ENCODE data around the gene ERN1. TPM values are rescaled to one million over a fixed set of nuclear protein-coding genes. Genes with fewer than 3 reads are reported as not detected.
"Not testable (repeated sequence)": the region's sequence is repeated elsewhere in the genome, so short reads cannot be mapped to it uniquely, and the experiment has no call there.

Gene ERN1
- total and polyA plus RNA-seq, 2 donors: 9.1 to 10.0 TPM

DNA sequence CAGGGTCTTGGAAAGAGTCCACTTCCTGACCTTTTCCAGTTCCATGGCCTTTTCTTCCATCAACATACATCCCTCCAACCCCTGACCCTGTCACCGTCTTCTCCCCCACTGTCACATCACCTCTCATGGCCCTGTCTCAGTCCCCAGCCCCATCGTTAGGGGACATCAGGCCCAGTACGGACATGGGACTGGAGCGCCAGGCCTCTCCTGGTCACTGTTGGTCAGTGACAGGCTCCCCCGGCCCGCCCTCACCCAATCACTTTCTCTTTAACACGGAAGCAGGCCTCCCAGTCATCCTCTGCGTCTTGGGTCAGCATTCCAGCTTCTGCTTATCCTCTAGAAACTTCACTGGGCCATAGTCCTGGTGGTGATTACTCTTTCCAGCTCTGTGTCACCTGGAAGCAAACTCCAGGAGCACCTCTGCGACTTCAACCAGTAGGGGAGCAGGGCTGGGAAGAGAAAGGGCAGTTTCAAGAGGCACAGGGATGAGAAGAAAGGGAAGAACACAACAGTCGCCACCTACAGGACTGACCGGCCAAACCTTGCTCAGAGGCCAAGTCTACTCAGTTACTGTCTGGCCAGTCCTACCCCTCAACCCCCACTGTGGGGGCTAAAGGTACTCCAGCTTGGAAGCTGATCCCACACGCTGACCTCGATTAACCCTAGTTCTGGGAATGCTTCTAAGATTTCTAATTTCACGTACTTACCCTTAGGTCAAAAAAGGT lies 93.6 kb downstream of the ERN1 start:
- no peak for DNase-seq (ENCODE audit: extremely low spot score)
- Histone ChIP-seq H3K36me3 (ENCODE audit: insufficient read depth) (peaks cover 1% of the 10 kb centered on the region), H3K27ac (ENCODE audit: low read depth) (no peak overlapping the region), H3K4me1 (ENCODE audit: insufficient read depth) (no peaks in the 10 kb centered on the region), H3K4me3 (ENCODE audit: low read depth, low read length) (no peak overlapping the region)
- 84% methylated on average over 14 of the region's 14 CpGs for WGBS

DNA sequence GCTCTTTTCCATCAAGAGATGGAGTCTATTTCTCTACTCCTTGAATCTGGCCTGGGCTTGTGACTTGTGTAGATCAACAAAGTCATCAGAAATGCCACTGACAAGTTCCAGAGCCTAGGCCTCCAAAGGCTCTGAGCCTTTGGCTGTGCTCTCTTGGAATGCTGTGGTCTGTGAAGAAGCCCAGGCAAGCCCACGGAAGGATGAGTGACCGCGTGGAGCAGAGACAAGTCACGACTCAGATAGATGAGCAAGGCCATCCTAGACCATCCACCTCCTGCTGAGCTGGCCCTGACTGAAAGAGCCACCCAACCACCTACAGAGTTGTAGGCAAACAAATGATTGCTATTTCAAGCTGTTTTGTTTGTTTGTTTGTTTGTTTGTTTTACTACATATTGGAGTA lies 97.9 kb downstream of the ERN1 start:
- Histone ChIP-seq H3K4me1 (ENCODE audit: insufficient read depth) (no peaks in the 10 kb centered on the region), H3K36me3 (ENCODE audit: insufficient read depth) (no peaks in the 10 kb centered on the region), H3K4me3 (ENCODE audit: low read depth, low read length) (no peak overlapping the region), H3K27ac (ENCODE audit: low read depth) (no peak overlapping the region)
- 78% methylated on average over 4 of the region's 4 CpGs for WGBS
- no peak for DNase-seq (ENCODE audit: extremely low spot score)

DNA sequence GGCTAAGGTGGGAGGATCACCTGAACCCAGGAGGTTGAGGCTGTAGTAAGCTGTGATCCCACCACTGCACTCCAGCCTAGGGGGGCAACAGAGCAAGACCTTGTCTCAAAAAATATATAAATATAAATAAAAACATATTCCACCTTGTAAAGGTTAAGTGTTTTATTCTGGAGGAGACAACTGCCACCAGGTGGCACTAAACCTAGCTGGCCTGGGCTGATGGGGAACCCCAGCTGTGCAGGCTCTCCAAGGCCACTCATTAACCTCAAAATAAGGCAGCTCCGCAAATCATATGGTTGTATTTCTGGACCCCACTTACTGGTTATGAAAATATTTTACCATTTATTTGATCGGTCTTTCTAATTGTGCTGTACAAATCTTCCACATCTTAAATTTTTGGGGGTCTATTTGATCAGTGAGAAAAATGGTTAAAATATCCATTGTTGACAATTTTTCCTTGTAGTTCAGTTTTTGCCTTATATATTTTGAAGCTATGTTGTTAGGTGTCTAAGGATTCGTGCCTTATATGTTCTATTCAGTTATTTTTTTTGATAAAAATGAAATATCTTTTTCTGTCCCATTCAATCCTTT lies 101.0 kb downstream of the ERN1 start:
- Histone ChIP-seq H3K27ac (ENCODE audit: low read depth) (no peak overlapping the region), H3K4me1 (ENCODE audit: insufficient read depth) (no peaks in the 10 kb centered on the region), H3K36me3 (ENCODE audit: insufficient read depth) (no peaks in the 10 kb centered on the region), H3K4me3 (ENCODE audit: low read depth, low read length) (no peak overlapping the region)
- DNase-seq (ENCODE audit: extremely low spot score): no peak
- 23% methylated on average over 3 of the region's 3 CpGs for WGBS

DNA sequence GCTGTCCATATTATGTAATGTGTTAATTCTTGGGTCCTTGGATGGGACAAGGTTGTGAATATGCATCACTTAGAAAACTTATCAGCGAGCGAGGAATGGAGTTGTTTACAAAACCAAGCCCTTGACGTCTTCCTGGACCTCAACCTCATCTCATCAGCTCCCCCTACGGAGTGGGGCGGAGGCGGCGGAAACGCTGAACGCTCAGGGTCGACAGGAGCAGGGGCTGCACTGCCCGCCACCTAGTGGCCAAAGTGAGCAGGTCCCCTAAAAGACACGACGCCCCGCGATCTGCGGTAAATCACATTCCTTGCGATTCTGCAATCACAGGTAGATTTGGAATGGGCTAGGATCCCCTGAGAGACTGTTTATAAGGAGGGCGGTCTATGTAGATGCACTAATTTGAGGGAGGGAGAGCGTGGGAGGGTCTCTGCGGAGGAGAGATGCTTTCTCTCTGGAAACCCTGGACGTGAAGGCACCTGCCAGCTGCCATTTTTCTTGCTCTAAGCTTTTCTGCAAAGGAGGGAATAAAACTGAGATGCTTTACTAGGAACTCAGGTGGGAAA lies 104.1 kb downstream of the ERN1 start:
- Histone ChIP-seq H3K4me3 (ENCODE audit: low read depth, low read length) (no peak overlapping the region), H3K27ac (ENCODE audit: low read depth) (no peak overlapping the region), H3K4me1 (ENCODE audit: insufficient read depth) (no peaks in the 10 kb centered on the region), H3K36me3 (ENCODE audit: insufficient read depth) (no peaks in the 10 kb centered on the region)
- DNase-seq (ENCODE audit: extremely low spot score): no peak
- 4% methylated on average over 21 of the region's 21 CpGs for WGBS

DNA sequence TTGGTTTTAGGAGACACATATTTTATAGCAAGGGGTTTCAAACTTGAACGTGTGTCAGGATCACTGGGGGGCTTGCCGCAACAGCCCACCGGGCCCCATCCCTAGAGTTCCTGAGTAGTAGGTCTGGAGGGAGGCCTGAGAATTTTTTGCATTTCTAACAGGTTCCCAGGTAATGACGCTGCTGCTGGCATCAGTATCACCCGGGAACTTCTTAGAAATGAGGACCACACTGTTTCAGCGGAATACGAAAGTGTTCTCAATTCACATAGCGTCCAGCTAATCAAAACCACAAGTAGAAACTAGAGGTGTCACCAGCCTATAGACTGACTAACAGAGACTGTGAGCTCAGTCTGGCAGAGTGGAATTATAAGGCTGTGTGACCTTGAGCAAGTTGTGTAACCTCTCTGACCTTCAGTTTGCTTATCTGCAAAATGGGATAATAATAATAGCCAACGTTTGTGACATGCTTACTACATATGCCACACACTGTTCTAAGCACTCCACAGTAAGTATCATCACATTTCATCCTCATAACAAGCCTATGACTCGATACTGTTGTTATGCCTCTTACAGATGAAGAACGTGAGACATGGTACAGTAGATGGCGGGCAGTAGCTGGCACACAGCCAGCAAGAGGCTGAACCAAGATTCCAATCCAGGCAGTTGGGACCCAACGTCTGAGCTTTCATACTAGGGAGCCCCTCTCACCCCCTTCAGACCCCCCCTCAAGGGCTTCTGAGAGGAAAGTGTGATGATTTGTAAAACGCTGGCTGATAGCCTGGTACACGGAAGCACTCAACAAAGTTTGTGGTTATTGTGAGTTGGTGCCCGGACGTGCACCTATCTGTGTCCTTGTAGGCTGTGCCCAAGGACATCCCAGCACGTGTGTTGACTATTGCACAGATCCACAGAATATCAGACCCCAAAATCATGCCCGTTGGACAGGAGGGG lies 104.9 kb downstream of the ERN1 start:
- WGBS: 55% methylated on average over 19 of the region's 19 CpGs
- Histone ChIP-seq H3K4me1 (ENCODE audit: insufficient read depth) (no peaks in the 10 kb centered on the region), H3K27ac (ENCODE audit: low read depth) (no peak overlapping the region), H3K4me3 (ENCODE audit: low read depth, low read length) (no peak overlapping the region), H3K36me3 (ENCODE audit: insufficient read depth) (no peaks in the 10 kb centered on the region)
- DNase-seq (ENCODE audit: extremely low spot score): no peak

DNA sequence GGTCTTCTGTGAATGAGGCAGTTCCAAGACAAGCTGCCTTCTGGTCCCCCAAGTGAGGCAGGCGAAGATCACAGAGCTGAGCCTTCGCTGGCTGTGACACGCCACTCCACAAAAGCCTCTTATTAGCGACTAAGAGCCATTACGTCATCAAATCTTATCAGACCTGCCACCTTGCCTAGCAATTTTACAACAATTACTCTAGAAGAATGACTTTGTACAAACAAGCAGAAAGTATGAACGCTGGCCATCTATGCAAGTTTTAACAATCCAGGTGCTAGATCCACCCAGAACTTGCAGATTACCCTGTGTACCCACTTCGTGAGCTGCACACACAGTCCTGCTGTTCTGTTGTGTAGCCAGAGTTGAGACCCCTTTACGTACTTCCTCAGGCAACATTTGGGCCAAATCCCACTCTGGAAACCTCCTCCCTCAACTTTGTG lies 105.7 kb downstream of the ERN1 start:
- H3K27ac ChIP-seq (ENCODE audit: low read depth): no peak overlapping the region
- no peak for DNase-seq (ENCODE audit: extremely low spot score)
- 75% methylated on average over 8 of the region's 8 CpGs for WGBS
- H3K4me1 ChIP-seq (ENCODE audit: insufficient read depth): no peaks in the 10 kb centered on the region
- no peak overlapping the region for H3K4me3 ChIP-seq (ENCODE audit: low read depth, low read length)
- H3K36me3 ChIP-seq (ENCODE audit: insufficient read depth): no peaks in the 10 kb centered on the region

DNA sequence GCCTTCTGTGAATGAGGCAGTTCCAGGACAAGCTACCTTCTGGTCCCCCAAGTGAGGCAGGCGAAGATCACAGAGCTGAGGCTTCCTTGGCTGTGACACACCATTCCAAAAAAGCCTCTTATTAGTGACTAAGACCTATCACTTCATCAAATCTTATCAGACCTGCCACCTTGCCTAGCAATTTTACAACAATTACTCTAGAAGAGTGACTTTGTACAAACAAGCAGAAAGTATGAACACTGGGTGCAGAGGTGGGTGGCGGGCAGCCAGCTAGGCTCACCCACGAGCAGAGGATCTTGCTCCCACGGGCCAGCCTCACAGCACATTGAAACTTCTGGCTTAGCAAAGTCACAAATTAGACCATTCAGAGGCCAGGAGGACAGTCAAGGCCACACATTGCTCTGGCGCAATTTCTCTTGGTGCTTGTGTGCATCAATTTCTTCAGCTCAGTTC lies 107.3 kb downstream of the ERN1 start:
- Histone ChIP-seq H3K4me3 (ENCODE audit: low read depth, low read length) (no peak overlapping the region), H3K4me1 (ENCODE audit: insufficient read depth) (no peaks in the 10 kb centered on the region), H3K27ac (ENCODE audit: low read depth) (no peak overlapping the region), H3K36me3 (ENCODE audit: insufficient read depth) (no peaks in the 10 kb centered on the region)
- WGBS: 82% methylated on average over 5 of the region's 5 CpGs
- DNase-seq (ENCODE audit: extremely low spot score): no peak

DNA sequence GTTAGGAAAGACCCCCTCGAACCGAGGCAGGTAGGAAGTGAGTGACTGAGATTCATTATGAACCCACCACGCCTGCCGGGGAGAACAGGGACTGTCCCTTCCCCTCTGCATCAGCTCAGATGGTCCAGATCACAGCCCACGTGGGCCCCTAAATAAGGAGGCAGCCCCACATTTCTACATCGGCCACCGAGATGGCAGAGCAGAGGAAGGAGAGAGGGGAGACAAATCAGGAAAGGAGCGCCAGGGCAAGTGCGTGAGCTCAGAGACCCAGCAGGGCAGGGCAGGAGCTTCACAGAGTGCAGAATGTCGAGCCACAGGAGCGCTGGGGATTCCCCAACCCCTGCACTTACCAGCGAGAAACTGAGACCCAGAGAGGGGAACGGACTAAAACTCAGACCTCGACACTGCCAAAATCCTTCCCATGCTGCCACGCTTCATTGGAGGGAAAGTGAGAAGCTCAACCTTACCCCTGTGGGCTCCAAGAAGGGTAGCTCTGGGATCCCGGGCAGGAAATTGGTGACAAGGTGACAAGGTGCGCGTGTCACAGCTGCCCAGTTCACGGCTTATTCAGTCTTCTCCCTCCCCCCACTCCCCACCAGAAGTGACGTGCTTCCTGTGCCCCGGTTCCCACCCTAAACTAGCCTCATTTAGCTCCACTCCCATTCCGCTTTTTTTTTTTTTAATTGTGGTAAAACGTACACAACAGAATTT lies 109.7 kb downstream of the ERN1 start, which contains the start of gene ICAM2:
Gene ICAM2 (minus strand): TSS at position 578 of the 711 bp plus-strand sequence. CDS start 13,942 bp downstream, outside the sequence.
- 20% methylated on average over 23 of the region's 23 CpGs for WGBS
- Histone ChIP-seq H3K4me1 (ENCODE audit: insufficient read depth) (no peaks in the 10 kb centered on the region), H3K36me3 (ENCODE audit: insufficient read depth) (no peaks in the 10 kb centered on the region), H3K4me3 (ENCODE audit: low read depth, low read length) (peak within 1 kb of the TSS; percentile 39), H3K27ac (ENCODE audit: low read depth) (peak within 1 kb of the TSS; percentile 63)
- no peak for DNase-seq (ENCODE audit: extremely low spot score)

DNA sequence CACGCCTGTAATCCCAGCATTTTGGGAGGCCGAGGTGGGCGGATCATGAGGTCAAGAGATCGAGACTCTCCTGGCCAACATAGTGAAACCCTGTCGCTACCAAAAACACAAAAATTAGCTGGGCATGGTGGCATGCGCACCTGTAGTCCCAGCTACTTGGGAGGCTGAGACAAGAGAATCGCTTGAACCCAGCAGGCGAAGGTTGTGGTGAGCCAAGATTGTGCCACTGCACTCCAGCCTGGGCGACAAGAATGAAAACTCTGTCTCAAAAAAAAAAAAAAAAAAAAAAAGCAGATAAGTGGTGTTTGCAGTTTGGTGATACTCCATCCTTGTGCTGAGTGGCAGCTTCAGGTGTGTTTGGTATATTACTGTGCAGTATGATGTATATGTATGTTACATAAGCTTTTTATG lies 110.4 kb downstream of the ERN1 start:
- not testable (repeated sequence) for H3K27ac ChIP-seq (ENCODE audit: low read depth)

DNA sequence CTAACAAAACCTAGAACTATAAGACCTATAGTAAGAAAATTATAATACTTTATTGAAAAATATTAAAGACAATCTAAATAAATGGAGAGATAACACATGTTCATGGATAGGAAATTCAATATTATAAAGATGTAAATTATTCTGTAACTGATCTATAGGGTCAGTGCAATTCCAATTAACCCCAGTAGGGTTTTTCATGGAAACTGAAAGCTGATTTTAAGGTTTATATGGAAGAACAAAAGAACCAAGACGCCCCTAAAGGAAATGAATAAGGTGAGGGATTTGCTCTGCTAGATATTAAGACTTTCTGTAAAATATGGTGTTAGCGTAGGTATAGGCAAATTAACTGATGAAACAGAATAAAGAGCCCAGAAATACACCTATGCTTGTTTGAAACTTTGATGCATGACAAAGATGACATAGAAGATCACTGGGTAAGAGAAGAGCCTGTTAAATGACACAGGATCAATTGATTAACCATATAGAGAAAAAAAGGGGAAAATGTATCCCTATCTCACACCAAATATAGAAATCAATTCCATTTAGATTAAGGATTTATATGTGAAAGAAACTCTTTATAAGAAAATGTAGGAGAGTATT lies 112.5 kb downstream of the ERN1 start:
- no peak for DNase-seq (ENCODE audit: extremely low spot score)
- H3K4me3 ChIP-seq (ENCODE audit: low read depth, low read length): no peak overlapping the region
- no peaks in the 10 kb centered on the region for H3K36me3 ChIP-seq (ENCODE audit: insufficient read depth)
- H3K4me1 ChIP-seq (ENCODE audit: insufficient read depth): no peaks in the 10 kb centered on the region
- 81% methylated on average over 2 of the region's 2 CpGs for WGBS
- no peak overlapping the region for H3K27ac ChIP-seq (ENCODE audit: low read depth)

More for the DNA sequence above, 110.4 kb downstream of the ERN1 start:
- not testable (repeated sequence) for H3K36me3 ChIP-seq (ENCODE audit: insufficient read depth); DNase-seq (ENCODE audit: extremely low spot score); H3K4me1 ChIP-seq (ENCODE audit: insufficient read depth)
- 76% methylated on average over 9 of the region's 9 CpGs for WGBS
- H3K4me3 ChIP-seq (ENCODE audit: low read depth, low read length): peak overlapping the region; percentile 39

DNA sequence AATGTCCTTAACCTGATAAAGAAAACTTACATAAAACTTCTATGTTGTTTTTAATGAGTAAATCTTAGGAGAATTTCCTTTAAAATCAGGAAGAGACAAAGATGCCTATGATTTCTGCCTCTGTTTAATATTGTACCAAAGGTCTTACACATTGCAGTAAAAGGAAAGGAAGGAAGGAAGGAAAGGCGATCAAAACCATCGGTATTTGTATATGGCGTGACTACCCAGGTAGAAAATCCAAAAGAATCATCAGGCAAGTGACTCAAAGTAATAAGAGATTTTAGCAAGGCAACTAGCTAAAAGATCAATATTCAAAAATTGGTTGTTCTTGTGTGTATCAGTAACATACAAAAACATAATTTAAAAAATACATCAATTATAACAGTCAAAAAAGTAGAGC lies 113.0 kb downstream of the ERN1 start:
- Histone ChIP-seq H3K36me3 (ENCODE audit: insufficient read depth) (no peaks in the 10 kb centered on the region), H3K27ac (ENCODE audit: low read depth) (no peak overlapping the region), H3K4me3 (ENCODE audit: low read depth, low read length) (no peak overlapping the region), H3K4me1 (ENCODE audit: insufficient read depth) (no peaks in the 10 kb centered on the region)
- WGBS: 74% methylated on average over 3 of the region's 3 CpGs
- DNase-seq (ENCODE audit: extremely low spot score): no peak

DNA sequence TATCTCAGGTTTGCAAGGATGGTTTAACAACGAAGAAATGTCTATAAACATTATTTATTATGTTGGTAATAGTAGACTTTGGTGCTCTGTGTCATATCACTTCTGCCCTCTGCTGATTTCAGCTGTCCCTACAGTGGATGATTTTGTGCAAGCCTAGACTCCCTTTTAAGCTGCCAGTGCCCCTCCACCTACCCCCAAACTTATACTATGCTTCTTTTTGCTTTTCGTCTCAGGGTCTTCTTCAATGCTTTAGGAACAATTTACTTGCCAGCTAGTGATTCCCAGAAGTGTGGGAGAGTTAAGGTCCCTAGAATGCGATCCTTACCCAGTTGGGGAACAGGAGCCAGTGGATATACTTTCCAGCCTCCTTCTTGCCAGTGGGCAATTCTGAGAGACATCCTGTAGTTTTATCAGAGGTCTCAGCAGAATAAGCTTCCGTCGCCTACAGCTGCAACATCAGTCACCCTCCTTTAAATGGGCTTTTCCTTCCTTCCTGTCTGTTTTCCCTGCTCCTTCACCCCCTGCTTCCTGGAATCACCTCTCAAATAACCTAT lies 113.6 kb downstream of the ERN1 start:
- no peak for DNase-seq (ENCODE audit: extremely low spot score)
- Histone ChIP-seq H3K27ac (ENCODE audit: low read depth) (no peak overlapping the region), H3K4me3 (ENCODE audit: low read depth, low read length) (no peak overlapping the region), H3K4me1 (ENCODE audit: insufficient read depth) (no peaks in the 10 kb centered on the region), H3K36me3 (ENCODE audit: insufficient read depth) (no peaks in the 10 kb centered on the region)
- 40% methylated on average over 5 of the region's 5 CpGs for WGBS
